Heart left ventricle (tissue), 13 donors: ENCODE data around the gene ZNF576.
"Not testable (repeated sequence)": the region's sequence is repeated elsewhere in the genome, so short reads cannot be mapped to it uniquely, and the experiment has no call there.

Experiments used
- POLR2A ChIP-seq, 2 donors: fragments of 450-650 bp; IDR thresholded peaks; one replicate each; pipeline ENCODE4 v1.6.1; 2017; ENCODE audit warnings: antibody characterized with exemption in 2 of 2, mild to moderate bottlenecking in 2 of 2, moderate library complexity in 2 of 2
- TF ChIP-seq, protein P1 (sequence below), 12 donors: fragments of 200-600 bp; sonication (generic) in 4 of 12; IDR thresholded peaks; one replicate each; pipeline versions ENCODE4 v1.5.0 to v1.8.0; 2018 to 2022; ENCODE audit warnings: antibody characterized with exemption in 12 of 12, mild to moderate bottlenecking in 5 of 12
- donor health status: ischemic (EF 13 %, LVEDD 7.1; RV severe dilation, severe dysfunction).
- donor health status: DM: no; HTN: yes; CAD: no.
- donor health status: DM: no; HTN: no; CAD: no.
- donor health status: ischemic (EF 25% LVEDD 6.9; RV normal size, moderate dysfunction).
- donor health status: ischemic (EF 25% LVEDD 5.7; RV mildly dilated, moderate dysfunction).
- donor health status: ischemic (EF 35%, LVEDD 5.7; RV mildly dilated, moderate dysfunction).
- donor health status: nonischemic (EF 11% LVEDD 7.7; RV severe dilation, severe dysfunction).
- donor health status: DM: yes; HTN: yes; CAD: no.
- donor health status: PGD.
- donor health status: ischemic (EF 29% LVEDD 5.4; RV normal size, mild dysfunction).
- donor health status: nonischemic (EF 23%, LVEDD 6.1; RV moderate dilation, normal function).

DNA sequence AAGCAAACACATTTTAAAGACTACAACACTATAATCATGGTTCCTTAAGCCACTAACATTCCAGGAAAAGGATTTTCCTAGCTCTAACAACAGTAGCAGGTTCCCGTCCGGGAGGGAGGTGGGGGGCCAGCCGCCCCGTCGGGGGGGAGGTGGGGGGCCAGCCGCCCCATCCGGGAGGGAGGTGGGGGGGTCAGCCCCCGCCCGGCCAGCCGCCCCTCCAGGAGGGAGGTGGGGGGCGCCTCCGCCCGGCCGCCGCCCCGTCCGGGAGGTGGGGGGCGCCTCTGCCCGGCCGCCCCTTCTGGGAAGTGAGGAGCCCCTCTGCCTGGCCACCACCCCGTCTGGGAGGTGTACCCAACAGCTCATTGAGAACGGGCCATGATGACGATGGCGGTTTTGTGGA is 48.5 kb upstream of the ZNF576 start:
- TF ChIP-seq, protein P1, sequence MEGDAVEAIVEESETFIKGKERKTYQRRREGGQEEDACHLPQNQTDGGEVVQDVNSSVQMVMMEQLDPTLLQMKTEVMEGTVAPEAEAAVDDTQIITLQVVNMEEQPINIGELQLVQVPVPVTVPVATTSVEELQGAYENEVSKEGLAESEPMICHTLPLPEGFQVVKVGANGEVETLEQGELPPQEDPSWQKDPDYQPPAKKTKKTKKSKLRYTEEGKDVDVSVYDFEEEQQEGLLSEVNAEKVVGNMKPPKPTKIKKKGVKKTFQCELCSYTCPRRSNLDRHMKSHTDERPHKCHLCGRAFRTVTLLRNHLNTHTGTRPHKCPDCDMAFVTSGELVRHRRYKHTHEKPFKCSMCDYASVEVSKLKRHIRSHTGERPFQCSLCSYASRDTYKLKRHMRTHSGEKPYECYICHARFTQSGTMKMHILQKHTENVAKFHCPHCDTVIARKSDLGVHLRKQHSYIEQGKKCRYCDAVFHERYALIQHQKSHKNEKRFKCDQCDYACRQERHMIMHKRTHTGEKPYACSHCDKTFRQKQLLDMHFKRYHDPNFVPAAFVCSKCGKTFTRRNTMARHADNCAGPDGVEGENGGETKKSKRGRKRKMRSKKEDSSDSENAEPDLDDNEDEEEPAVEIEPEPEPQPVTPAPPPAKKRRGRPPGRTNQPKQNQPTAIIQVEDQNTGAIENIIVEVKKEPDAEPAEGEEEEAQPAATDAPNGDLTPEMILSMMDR (IDR thresholded peaks at IDR 0.05): not testable (repeated sequence)
- TF ChIP-seq POLR2A (IDR thresholded peaks at IDR 0.05): not testable (repeated sequence)
